ENCODE results near the gene ARHGAP24.

- TF ChIP-seq CTCF (conservative IDR thresholded peaks at IDR 0.05) (no peak), ZFX (IDR thresholded peaks at IDR 0.05) (no peak)
These were observed 81.3 kb downstream of the ARHGAP24 start for GRCh38 chr4:85556283-85556682.
